Right lobe of liver (tissue), 6 donors: ENCODE results near the gene TTC24. TPM values are rescaled to one million over a fixed set of nuclear protein-coding genes. Genes with fewer than 3 reads are reported as not detected.
A peak's percentile ranks its signal among the peaks of the same experiment; 100 is the strongest.

Experiments
- ATAC-seq, 4 donors: fragments of 200-7000 bp; cut with Tn5 transposase; one replicate each; pipeline ENCODE4 v1.9.1; 2020; ENCODE audit warnings: mild to moderate bottlenecking in 4 of 4, moderate library complexity in 4 of 4
- DNase-seq, 3 donors: peaks; one replicate each; pipeline ENCODE4 v3.0.0-alpha.2; 2020
- H3K27ac ChIP-seq, 3 donors: fragments of 200-600 bp; one replicate each; pipeline ENCODE4 v1.8.0; 2022
- H3K27me3 ChIP-seq, 2 donors: fragments of 200-600 bp; one replicate each; pipeline ENCODE4 v1.8.0; 2022
- H3K36me3 ChIP-seq, 4 donors: fragments of 200-600 bp; sonication (generic) in 1 of 4; one replicate each; pipeline versions ENCODE4 v1.5.1 to v1.8.0; 2017 to 2022; ENCODE audit warnings: control low read depth in 1 of 4
- H3K4me1 ChIP-seq, 4 donors: fragments of 200-600 bp; sonication (generic) in 1 of 4; one replicate each; pipeline versions ENCODE4 v1.5.1 to v1.8.0; 2017 to 2022; ENCODE audit warnings: control low read depth in 1 of 4
- H3K4me3 ChIP-seq, 3 donors: fragments of 200-600 bp; one replicate each; pipeline ENCODE4 v1.8.0; 2022
- H3K9me3 ChIP-seq, 4 donors: fragments of 200-600 bp; sonication (generic) in 1 of 4; one replicate each; pipeline versions ENCODE4 v1.5.1 to v1.8.0; 2017 to 2022; ENCODE audit warnings: control low read depth in 1 of 4
- POLR2A ChIP-seq: fragments of 450-650 bp; IDR thresholded peaks from one replicate; pipeline ENCODE4 v1.6.1; 2017; ENCODE audit warnings: antibody characterized with exemption, mild to moderate bottlenecking
- WGBS: methylation state at CpG from one replicate; pipeline ENCODE4 v1.1.6; 2018; ENCODE audit warnings: low coverage, low lambda C conversion rate; ENCODE audit not compliant: insufficient coverage; ENCODE audit errors: missing lambda C conversion rate; 5-methylcytosine and 5-hydroxymethylcytosine counted together
- intact Hi-C, 2 donors: fragments of 100-400 bp; cut with DNase I; formaldehyde crosslinking; loops; one replicate each; pipeline versions ENCODE4 v1.11.2 to v1.14.1; 2022
- total RNA-seq, 6 experiments: library from RNA; depleted of rRNA in 2 of 6; stranded (reverse); fragments of >200 nt in 2 of 6; fragmentation: NEBNext Ultra II Directional in 3 of 6; extraction: Animal tissue kit (Norgen Biotek cat#: 25700) in 3 of 6; gene quantifications; one replicate each; pipeline versions ENCODE4 v1.1.0 to v1.2.4, GENCODE V29; 2016 to 2023
- TF ChIP-seq, protein P1 (sequence below), 4 donors: fragments of 200-600 bp in 3 of 4; fragments of 450-650 bp in 1 of 4; IDR thresholded peaks; one replicate each; pipeline versions ENCODE4 v1.5.1 to v1.8.0; 2016 to 2022; ENCODE audit warnings: antibody characterized with exemption in 4 of 4, mild to moderate bottlenecking in 2 of 4
- donor health status: DM: no; HTN: yes; CAD: no.
- donor health status: DM: no; HTN: no; CAD: no.
- donor health status: DM: no; HTN: no; CAD: no.
- donor health status: DM: no; HTN: yes; CAD: no.
- donor health status: DM: no; HTN: yes; CAD: no.

Gene TTC24
- total RNA-seq, 6 experiments from 2014 or later = 0.31 TPM; not detected in 5

DNA sequence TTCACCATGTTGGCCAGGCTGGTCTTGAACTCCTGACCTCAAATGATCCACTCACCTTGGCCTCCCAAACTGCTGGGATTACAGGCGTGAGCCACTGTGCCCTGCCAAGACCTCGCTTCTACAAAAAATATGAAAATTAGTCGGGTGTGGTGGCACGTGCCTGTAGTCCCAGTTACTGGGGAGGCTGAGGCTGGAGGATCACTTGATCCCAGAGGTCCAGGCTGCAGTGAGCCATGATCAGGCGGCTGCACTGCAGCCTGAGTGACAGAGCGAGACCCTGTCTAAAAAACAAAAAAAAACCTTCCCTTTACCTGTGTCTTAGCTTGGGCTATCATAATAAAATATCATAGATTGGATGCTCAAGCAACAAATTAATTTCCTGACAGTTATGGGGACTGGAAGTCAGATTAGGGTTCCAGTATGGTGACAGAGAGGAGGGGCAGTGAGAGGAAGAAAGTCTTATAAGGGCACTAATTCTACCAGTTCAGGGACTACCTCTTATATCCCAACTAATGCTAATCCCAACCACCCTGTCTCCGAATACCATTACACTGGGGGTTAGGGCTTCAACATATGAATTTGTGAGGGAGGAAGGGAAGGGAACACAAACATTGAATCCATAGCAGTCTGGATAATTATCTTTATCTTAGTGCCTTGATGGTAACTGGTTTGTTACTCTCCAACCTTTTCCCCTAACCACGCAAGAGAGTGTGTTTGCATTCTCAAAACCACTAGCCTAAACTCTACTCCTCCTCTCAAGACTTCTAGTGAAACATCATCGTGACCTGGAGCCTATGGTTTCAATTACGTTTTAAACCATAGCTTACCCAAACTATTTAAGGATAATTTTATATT lies 11.0 kb downstream of the TTC24 start:
- WGBS = 76% methylated on average over 9 of the region's 10 CpGs
- intact Hi-C loops = no loop called here
- no peak overlapping the region for H3K27ac ChIP-seq

DNA sequence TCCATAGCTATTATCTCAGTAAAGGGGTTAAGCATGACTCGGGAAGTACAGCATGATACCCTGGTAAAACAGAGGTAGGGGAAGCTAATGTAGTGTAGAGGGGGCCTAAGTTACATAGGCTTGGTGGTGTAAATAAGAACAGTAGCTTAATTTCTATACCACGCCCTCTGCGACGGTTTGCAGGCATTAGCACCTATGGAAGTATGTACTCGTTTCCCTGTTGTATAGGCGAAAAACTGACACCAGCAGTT lies 11.6 kb downstream of the TTC24 start:
- DNase-seq = no peak
- Histone ChIP-seq H3K4me1 (peaks cover 0 to 5% (median 0%) of the 10 kb centered on the region in 4 donors), H3K27ac (peak overlapping the region; percentile 57 to 77 (median 58)), H3K4me3 (peak overlapping the region; percentile 57 to 81 (median 70)), H3K9me3 (no peaks in the 10 kb centered on the region), H3K36me3 (peaks cover 0 to 10% (median 0%) of the 10 kb centered on the region in 4 donors), H3K27me3 (no peaks in the 10 kb centered on the region)
- no peak for ATAC-seq
- TF ChIP-seq, protein P1, sequence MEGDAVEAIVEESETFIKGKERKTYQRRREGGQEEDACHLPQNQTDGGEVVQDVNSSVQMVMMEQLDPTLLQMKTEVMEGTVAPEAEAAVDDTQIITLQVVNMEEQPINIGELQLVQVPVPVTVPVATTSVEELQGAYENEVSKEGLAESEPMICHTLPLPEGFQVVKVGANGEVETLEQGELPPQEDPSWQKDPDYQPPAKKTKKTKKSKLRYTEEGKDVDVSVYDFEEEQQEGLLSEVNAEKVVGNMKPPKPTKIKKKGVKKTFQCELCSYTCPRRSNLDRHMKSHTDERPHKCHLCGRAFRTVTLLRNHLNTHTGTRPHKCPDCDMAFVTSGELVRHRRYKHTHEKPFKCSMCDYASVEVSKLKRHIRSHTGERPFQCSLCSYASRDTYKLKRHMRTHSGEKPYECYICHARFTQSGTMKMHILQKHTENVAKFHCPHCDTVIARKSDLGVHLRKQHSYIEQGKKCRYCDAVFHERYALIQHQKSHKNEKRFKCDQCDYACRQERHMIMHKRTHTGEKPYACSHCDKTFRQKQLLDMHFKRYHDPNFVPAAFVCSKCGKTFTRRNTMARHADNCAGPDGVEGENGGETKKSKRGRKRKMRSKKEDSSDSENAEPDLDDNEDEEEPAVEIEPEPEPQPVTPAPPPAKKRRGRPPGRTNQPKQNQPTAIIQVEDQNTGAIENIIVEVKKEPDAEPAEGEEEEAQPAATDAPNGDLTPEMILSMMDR (IDR thresholded peaks at IDR 0.05) = no peak
- TF ChIP-seq POLR2A = no peak
- intact Hi-C loops = no loop called here
- WGBS = 33% methylated on average over 6 of the region's 6 CpGs

More for the DNA sequence above, 11.0 kb downstream of the TTC24 start:
- TF ChIP-seq, protein P1 (IDR thresholded peaks at IDR 0.05) = no peak
- no peak for TF ChIP-seq POLR2A
- DNase-seq = no peak
- H3K4me3 ChIP-seq = peak overlapping the region in 1 of 3 donors; percentile 70
- ATAC-seq = no peak
- H3K9me3 ChIP-seq = no peaks in the 10 kb centered on the region
- H3K27me3 ChIP-seq = no peaks in the 10 kb centered on the region
- H3K36me3 ChIP-seq = peaks cover 0 to 10% (median 0%) of the 10 kb centered on the region in 4 donors
- H3K4me1 ChIP-seq = peaks cover 0 to 5% (median 0%) of the 10 kb centered on the region in 4 donors

DNA sequence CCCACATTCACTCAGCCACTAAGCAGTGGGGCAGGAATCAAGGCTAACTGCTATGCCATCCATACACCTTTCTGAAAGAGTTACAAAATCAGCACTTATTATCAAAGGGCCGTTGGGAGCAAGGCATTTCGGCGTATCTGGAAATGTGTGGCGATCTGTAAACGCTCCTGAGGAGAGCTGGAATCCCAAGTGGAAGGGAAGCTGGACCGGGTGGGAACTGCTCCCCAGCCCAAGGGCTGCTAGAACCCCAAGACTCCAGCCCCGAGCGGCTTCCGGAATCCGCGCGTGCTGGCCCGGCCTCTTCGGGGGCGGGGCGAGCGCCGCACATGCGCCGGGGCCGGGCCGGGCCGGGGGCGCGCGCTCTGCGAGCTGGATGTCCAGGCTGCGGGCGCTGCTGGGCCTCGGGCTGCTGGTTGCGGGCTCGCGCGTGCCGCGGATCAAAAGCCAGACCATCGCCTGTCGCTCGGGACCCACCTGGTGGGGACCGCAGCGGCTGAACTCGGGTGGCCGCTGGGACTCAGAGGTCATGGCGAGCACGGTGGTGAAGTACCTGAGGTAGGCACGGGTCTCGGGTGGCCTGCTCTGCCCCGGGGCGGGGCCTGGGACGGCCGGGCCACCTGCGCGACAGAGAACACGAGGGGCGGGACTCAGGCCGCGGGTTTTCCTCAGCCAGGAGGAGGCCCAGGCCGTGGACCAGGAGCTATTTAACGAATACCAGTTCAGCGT lies 12.1 kb downstream of the TTC24 start, which contains the start of gene NAXE:
Gene NAXE (plus strand): TSS at position 345 of the 726 bp plus-strand sequence. CDS start 29 bp downstream, at position 374.
- ATAC-seq (peak; percentile 93 to 98 (median 94)), DNase-seq (peak; percentile 76 to 81 (median 77))
- Histone ChIP-seq H3K4me1 (peaks cover 0 to 5% (median 0%) of the 10 kb centered on the region in 4 donors), H3K27me3 (no peaks in the 10 kb centered on the region), H3K4me3 (peak within 1 kb of the TSS; percentile 57 to 81 (median 70)), H3K36me3 (peaks cover 0 to 10% (median 0%) of the 10 kb centered on the region in 4 donors), H3K9me3 (no peaks in the 10 kb centered on the region), H3K27ac (peak within 1 kb of the TSS; percentile 57 to 77 (median 58))
- intact Hi-C loops = no loop called here
- 2% methylated on average over 7 of the region's 60 CpGs for WGBS
- TF ChIP-seq POLR2A = peak; percentile 77
- TF ChIP-seq, protein P1 (IDR thresholded peaks at IDR 0.05) = no peak

DNA sequence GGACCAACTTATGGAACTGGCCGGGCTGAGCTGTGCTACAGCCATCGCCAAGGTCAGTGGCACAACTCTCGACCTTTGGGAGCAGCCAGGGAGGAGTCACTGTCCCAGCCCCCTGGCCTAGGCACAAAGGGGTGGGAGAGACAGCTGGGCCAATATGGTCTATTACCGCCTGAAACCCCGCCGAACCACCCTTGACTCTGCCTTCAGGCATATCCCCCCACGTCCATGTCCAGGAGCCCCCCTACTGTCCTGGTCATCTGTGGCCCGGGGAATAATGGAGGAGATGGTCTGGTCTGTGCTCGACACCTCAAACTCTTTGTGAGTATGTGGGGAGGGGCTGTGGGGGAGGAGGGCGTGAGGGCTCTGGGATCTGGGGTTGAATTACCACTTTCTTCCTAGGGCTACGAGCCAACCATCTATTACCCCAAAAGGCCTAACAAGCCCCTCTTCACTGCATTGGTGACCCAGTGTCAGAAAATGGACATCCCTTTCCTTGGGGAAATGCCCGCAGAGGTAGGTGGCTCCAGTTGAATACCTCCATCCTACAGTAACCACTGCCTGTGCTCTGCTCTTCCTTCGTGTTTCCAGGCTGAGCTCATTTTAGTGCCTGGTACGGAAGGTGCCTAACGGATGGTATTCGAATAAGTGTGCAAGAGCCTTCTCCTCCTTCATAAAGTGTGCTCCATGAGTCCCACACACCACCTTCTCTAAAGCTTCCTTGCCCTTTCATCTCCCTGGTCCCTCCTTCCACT lies 12.8 kb downstream of the TTC24 start:
- 53% methylated on average over 10 of the region's 16 CpGs for WGBS
- no peak for ATAC-seq
- Histone ChIP-seq H3K27ac (peak overlapping the region; percentile 57 to 77 (median 58)), H3K36me3 (peaks cover 0 to 14% (median 0%) of the 10 kb centered on the region in 4 donors), H3K4me3 (peak overlapping the region; percentile 57 to 81 (median 70)), H3K4me1 (peaks cover 0 to 5% (median 0%) of the 10 kb centered on the region in 4 donors), H3K9me3 (no peaks in the 10 kb centered on the region), H3K27me3 (no peaks in the 10 kb centered on the region)
- TF ChIP-seq POLR2A = no peak
- TF ChIP-seq, protein P1 (IDR thresholded peaks at IDR 0.05) = no peak
- intact Hi-C loops = no loop called here
- no peak for DNase-seq
